ENCODE measurements around the gene AGAP5. TPM values are rescaled to one million over a fixed set of nuclear protein-coding genes. Genes with fewer than 3 reads are reported as not detected.
"Not testable (repeated sequence)": the region's sequence is repeated elsewhere in the genome, so short reads cannot be mapped to it uniquely, and the experiment has no call there.

Gene AGAP5
- total RNA-seq, 1 experiment from 2014 or later: 13.4 TPM

DNA sequence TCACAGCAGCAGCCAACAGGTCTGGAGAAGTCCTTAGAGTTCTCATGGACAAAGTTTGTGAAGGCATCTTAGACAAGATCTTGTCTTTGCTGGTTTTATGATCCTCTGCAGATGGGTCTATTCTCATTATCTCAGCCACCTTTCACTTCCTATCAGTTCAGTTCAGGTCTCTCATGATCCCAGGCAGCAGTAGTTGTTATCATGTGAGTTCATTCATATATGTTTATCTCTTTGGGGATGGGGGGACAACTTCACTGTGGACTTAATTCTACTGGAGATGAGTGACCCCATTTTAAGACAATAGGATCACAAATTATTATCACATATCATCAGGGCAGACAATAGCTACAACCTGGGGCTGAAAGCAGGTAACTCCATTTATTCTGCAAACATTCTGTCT, 6.0 kb upstream of the AGAP5 start:
- H3K4me1 Mint-ChIP-seq (ENCODE audit: low read depth, unreplicated experiment); H3K27me3 Mint-ChIP-seq (ENCODE audit: unreplicated experiment); intact Hi-C loops (cut with micrococcal nuclease; ENCODE audit: unreplicated experiment); H3K9me3 Mint-ChIP-seq (ENCODE audit: low read depth, unreplicated experiment); H3K36me3 Mint-ChIP-seq (ENCODE audit: insufficient read depth, unreplicated experiment); H3K27ac Mint-ChIP-seq (ENCODE audit: unreplicated experiment); DNase-seq; H3K4me3 Mint-ChIP-seq (ENCODE audit: low read depth, unreplicated experiment); BruUV-seq (replicated peaks): not testable (repeated sequence)
- CTCF ChIA-PET: interaction anchor here (0.7 kb wide), 1 partner anchor 1142 kb away, joined by 5 read pairs; no protein-coding TSS in a partner anchor

DNA sequence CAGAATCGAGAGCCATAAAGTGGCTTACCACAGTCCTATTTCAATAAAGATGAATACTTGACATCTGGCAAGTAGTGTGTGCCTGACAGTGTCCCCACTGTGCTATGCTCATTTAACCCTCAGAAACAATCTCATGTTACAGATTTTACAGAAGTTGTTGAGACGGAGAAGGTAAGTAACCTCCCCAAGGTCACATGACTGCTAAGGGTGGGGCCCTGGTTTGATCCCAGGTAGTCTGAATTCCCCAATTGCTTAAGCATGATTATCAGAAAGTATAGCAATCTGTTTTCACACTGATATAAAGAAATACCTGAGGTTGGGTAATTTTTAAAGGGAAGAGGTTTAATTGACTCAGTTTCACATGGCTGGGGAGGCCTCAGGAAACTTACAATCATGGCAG, 910 bp upstream of the AGAP5 start:
- H3K27ac Mint-ChIP-seq (ENCODE audit: unreplicated experiment); intact Hi-C loops (cut with micrococcal nuclease; ENCODE audit: unreplicated experiment); H3K27me3 Mint-ChIP-seq (ENCODE audit: unreplicated experiment); H3K4me1 Mint-ChIP-seq (ENCODE audit: low read depth, unreplicated experiment); H3K36me3 Mint-ChIP-seq (ENCODE audit: insufficient read depth, unreplicated experiment); CTCF ChIA-PET; BruUV-seq (replicated peaks); DNase-seq; H3K9me3 Mint-ChIP-seq (ENCODE audit: low read depth, unreplicated experiment); H3K4me3 Mint-ChIP-seq (ENCODE audit: low read depth, unreplicated experiment): not testable (repeated sequence)

DNA sequence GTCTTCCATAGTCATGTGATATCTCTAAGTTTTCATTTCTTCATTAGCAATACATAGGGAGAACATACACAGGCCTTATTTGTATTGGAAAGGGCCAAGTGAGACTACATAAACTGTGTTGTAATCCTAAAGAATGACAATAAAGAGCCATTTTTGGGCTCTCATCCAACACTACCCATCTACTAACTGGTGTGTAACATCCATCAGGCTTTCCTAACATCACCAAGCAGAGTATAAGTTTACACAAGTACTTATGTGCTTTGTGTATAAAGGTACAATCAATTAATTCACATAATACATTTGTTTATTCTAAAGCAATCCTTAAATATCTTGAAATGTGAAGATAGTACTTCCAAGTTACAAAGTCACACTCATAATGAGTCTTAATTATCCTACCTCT, 2.6 kb downstream of the AGAP5 start:
- H3K4me1 Mint-ChIP-seq (ENCODE audit: low read depth, unreplicated experiment); H3K27ac Mint-ChIP-seq (ENCODE audit: unreplicated experiment); H3K36me3 Mint-ChIP-seq (ENCODE audit: insufficient read depth, unreplicated experiment); intact Hi-C loops (cut with micrococcal nuclease; ENCODE audit: unreplicated experiment); CTCF ChIA-PET; H3K27me3 Mint-ChIP-seq (ENCODE audit: unreplicated experiment); H3K9me3 Mint-ChIP-seq (ENCODE audit: low read depth, unreplicated experiment); DNase-seq; BruUV-seq (replicated peaks); H3K4me3 Mint-ChIP-seq (ENCODE audit: low read depth, unreplicated experiment): not testable (repeated sequence)

DNA sequence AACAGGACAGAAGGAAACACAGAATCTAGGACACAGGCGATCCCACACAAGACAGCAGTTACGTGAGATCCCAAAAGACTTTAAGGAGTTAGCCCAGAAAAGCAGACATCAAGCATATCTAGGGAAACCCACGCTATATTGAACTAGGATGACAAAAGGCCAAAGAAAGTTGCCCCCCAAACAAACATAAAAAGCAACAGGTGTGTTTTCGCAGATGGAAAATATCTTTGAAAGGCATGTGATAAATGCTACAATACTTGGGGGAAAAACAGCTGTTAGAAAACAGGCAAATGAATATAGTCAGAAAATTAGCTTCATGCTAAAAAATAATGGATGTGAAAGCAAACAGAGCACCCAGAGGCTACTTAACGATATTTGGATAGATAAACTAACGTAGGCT, 7.2 kb downstream of the AGAP5 start:
- H3K9me3 Mint-ChIP-seq (ENCODE audit: low read depth, unreplicated experiment); H3K27me3 Mint-ChIP-seq (ENCODE audit: unreplicated experiment); CTCF ChIA-PET; H3K4me1 Mint-ChIP-seq (ENCODE audit: low read depth, unreplicated experiment); H3K36me3 Mint-ChIP-seq (ENCODE audit: insufficient read depth, unreplicated experiment); H3K27ac Mint-ChIP-seq (ENCODE audit: unreplicated experiment); intact Hi-C loops (cut with micrococcal nuclease; ENCODE audit: unreplicated experiment); DNase-seq; H3K4me3 Mint-ChIP-seq (ENCODE audit: low read depth, unreplicated experiment); BruUV-seq (replicated peaks): not testable (repeated sequence)

DNA sequence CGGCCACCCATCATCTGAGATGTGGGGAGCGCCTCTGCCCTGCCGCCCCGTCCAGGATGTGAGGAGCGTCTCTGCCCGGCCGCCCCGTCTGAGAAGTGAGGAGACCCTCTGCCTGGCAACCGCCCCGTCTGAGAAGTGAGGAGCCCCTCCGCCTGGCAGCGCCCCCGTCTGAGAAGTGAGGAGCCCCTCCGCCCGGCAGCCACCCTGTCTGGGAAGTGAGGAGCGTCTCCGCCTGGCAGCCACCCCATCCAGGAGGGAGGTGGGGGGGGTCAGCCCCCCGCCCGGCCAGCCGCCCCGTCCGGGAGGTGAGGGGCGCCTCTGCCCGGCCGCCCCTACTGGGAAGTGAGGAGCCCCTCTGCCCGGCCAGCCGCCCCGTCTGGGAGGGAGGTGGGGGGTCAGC, 8.3 kb downstream of the AGAP5 start:
- H3K27me3 Mint-ChIP-seq (ENCODE audit: unreplicated experiment); BruUV-seq (replicated peaks); H3K27ac Mint-ChIP-seq (ENCODE audit: unreplicated experiment); CTCF ChIA-PET; H3K4me1 Mint-ChIP-seq (ENCODE audit: low read depth, unreplicated experiment); DNase-seq; intact Hi-C loops (cut with micrococcal nuclease; ENCODE audit: unreplicated experiment); H3K4me3 Mint-ChIP-seq (ENCODE audit: low read depth, unreplicated experiment); H3K9me3 Mint-ChIP-seq (ENCODE audit: low read depth, unreplicated experiment); H3K36me3 Mint-ChIP-seq (ENCODE audit: insufficient read depth, unreplicated experiment): not testable (repeated sequence)

DNA sequence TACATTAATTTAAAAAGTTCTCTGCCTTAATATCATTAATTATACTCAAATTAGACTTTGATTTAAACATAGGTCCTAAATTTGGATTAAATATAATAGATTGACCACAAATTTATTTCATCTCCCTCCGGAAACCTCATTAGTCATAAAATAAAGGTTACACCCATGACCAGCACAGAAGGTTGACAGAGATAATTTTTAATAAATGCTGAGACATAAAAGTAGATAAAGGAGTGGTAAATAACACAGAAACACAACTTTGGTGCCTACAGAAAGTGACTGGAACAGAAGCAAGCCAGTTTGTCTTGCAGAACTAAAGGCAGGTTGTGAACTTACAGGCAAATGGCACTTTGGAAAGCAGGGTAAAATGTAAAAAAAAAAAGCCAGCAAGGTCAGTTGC, 10.3 kb downstream of the AGAP5 start:
- H3K27ac Mint-ChIP-seq (ENCODE audit: unreplicated experiment); H3K4me3 Mint-ChIP-seq (ENCODE audit: low read depth, unreplicated experiment); DNase-seq; H3K9me3 Mint-ChIP-seq (ENCODE audit: low read depth, unreplicated experiment); H3K27me3 Mint-ChIP-seq (ENCODE audit: unreplicated experiment); BruUV-seq (replicated peaks); H3K4me1 Mint-ChIP-seq (ENCODE audit: low read depth, unreplicated experiment); CTCF ChIA-PET; H3K36me3 Mint-ChIP-seq (ENCODE audit: insufficient read depth, unreplicated experiment); intact Hi-C loops (cut with micrococcal nuclease; ENCODE audit: unreplicated experiment): not testable (repeated sequence)

DNA sequence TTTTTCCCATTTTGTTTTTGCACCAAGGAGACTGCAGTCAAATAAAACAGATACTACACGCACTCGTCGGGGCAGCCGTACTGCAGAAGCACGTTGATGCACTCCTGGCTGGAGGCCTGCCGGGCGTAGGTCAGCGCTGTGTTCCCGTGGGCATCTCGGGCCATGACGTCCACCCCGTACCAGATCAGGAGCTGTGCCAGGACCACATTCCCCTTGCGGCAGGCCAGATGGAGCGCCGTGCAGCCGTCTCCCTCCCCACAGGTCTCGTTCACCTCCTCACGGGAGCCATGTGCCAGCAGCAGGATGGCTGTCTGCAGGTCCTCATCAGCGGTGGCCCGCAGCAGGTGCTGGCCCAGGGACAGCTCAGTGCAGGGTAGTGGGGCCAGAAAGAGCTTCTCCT, 23.4 kb downstream of the AGAP5 start:
- H3K4me1 Mint-ChIP-seq (ENCODE audit: low read depth, unreplicated experiment); H3K27me3 Mint-ChIP-seq (ENCODE audit: unreplicated experiment); DNase-seq; H3K4me3 Mint-ChIP-seq (ENCODE audit: low read depth, unreplicated experiment); BruUV-seq (replicated peaks); H3K9me3 Mint-ChIP-seq (ENCODE audit: low read depth, unreplicated experiment); CTCF ChIA-PET; intact Hi-C loops (cut with micrococcal nuclease; ENCODE audit: unreplicated experiment); H3K36me3 Mint-ChIP-seq (ENCODE audit: insufficient read depth, unreplicated experiment); H3K27ac Mint-ChIP-seq (ENCODE audit: unreplicated experiment): not testable (repeated sequence)

DNA sequence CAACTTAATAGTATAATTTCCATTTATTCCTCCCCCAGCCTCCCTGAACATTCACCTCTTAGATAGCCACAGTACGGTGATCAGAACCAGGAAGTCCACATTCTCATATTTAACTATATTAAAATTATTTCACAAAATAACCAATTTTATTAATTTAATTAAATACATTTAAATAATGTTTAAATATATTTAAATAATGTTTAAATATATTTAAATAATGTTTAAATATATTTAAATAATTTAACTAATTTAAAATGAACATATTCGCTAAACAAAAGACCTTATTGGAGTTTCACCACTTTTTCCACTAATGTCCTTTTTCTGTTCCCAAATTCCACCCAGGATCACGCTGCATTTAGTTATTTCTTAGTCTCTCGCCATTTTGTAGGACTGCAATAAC, 29.5 kb downstream of the AGAP5 start:
- H3K36me3 Mint-ChIP-seq (ENCODE audit: insufficient read depth, unreplicated experiment); H3K4me3 Mint-ChIP-seq (ENCODE audit: low read depth, unreplicated experiment); H3K4me1 Mint-ChIP-seq (ENCODE audit: low read depth, unreplicated experiment); CTCF ChIA-PET; H3K27ac Mint-ChIP-seq (ENCODE audit: unreplicated experiment); H3K27me3 Mint-ChIP-seq (ENCODE audit: unreplicated experiment); DNase-seq; intact Hi-C loops (cut with micrococcal nuclease; ENCODE audit: unreplicated experiment); BruUV-seq (replicated peaks); H3K9me3 Mint-ChIP-seq (ENCODE audit: low read depth, unreplicated experiment): not testable (repeated sequence)

DNA sequence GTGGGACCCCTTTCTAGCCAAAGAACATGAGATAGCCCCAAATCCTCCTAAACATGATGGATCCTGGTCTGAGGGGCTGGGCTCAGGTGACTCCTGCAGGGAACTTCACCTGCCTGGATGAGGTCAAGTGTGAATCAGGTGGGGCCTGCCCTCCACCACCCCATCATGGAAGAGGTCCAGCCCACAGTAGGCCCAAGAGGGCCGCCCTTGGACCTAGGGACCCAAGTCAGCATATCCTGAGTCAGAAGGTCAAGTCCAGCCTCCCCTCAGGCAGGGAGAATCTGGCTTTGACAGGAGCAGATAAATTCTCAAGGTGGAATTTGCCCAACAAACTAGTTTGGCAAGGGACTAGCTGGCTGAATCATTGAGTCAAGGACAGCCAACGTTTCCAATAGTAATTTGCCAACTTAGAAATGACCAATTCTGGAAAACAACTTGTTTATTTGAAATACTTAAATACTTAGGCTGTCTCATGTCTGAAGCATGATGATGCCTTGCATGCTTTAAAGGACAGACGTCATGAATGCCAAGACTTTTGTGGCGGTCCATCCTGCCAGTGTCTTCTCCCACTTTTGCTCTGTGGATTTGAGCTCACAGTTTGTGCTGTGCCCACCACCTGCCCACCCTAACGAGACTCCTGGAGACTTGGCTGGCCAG, 31.6 kb downstream of the AGAP5 start:
- H3K27ac Mint-ChIP-seq (ENCODE audit: unreplicated experiment); DNase-seq; H3K4me1 Mint-ChIP-seq (ENCODE audit: low read depth, unreplicated experiment); H3K27me3 Mint-ChIP-seq (ENCODE audit: unreplicated experiment); CTCF ChIA-PET; H3K36me3 Mint-ChIP-seq (ENCODE audit: insufficient read depth, unreplicated experiment); intact Hi-C loops (cut with micrococcal nuclease; ENCODE audit: unreplicated experiment); H3K4me3 Mint-ChIP-seq (ENCODE audit: low read depth, unreplicated experiment); BruUV-seq (replicated peaks); H3K9me3 Mint-ChIP-seq (ENCODE audit: low read depth, unreplicated experiment): not testable (repeated sequence)

DNA sequence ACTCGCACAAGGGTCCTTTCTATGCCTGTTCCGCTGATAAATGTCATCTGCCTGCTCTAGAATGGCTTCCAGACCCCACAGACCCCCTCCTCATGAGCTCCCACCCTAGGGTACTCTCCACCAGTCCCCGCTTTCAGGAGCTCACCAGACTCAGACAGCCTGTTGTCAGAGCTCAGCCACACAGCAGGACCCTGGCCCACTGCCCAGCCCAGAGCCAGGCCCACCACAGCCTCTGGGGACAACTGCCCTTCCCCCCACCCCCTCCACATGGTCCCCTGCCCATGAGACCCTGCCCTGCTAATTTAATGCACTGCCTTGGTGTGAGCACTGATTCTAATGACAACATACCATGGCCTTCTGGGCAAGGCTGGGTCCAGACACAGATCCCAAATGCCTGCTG, 32.3 kb downstream of the AGAP5 start:
- H3K36me3 Mint-ChIP-seq (ENCODE audit: insufficient read depth, unreplicated experiment); H3K4me3 Mint-ChIP-seq (ENCODE audit: low read depth, unreplicated experiment); H3K27ac Mint-ChIP-seq (ENCODE audit: unreplicated experiment); H3K4me1 Mint-ChIP-seq (ENCODE audit: low read depth, unreplicated experiment); BruUV-seq (replicated peaks); DNase-seq; CTCF ChIA-PET; H3K27me3 Mint-ChIP-seq (ENCODE audit: unreplicated experiment); intact Hi-C loops (cut with micrococcal nuclease; ENCODE audit: unreplicated experiment); H3K9me3 Mint-ChIP-seq (ENCODE audit: low read depth, unreplicated experiment): not testable (repeated sequence)
